Ishikawa (cell line): ENCODE data around the gene PTPN7.

Source experiments
- FOXM1 ChIP-seq: IDR thresholded peaks from 2 replicates; pipeline ENCODE4 v1.6.1; 2012; ENCODE audit warnings: low read depth, borderline replicate concordance
- REST ChIP-seq: IDR thresholded peaks from 2 replicates; pipeline ENCODE4 v1.6.1; 2012; ENCODE audit warnings: low read depth, mild to moderate bottlenecking
- TEAD4 ChIP-seq: IDR thresholded peaks from 2 replicates; pipeline ENCODE4 v1.6.1; 2012
- YY1 ChIP-seq: IDR thresholded peaks from 2 replicates; pipeline ENCODE4 v1.6.1; 2012; ENCODE audit warnings: low read depth

GRCh38 chr1:202134645-202135172, 25.7 kb downstream of the PTPN7 start:
- no peak for TF ChIP-seq REST
- no peak for TF ChIP-seq FOXM1
- no peak for TF ChIP-seq TEAD4
- no peak for TF ChIP-seq YY1
